ENCODE data around the gene NCKAP5. TPM values are rescaled to one million over a fixed set of nuclear protein-coding genes. Genes with fewer than 3 reads are reported as not detected.

The NCKAP5 gene
- total and polyA plus RNA-seq, 7 experiments from 2014 or later: 0.12 TPM; not detected in 6

GRCh38 chr2:133232556-133232955 lies 335.7 kb downstream of the NCKAP5 start:
- H3K9me3 ChIP-seq (ENCODE audit: control insufficient read depth in 2 of 3, low read length in 3 of 3): no peaks in the 10 kb centered on the region
- no peak overlapping the region for H3K4me3 ChIP-seq (ENCODE audit: low read length)
- no peaks in the 10 kb centered on the region for H3K36me3 Mint-ChIP-seq
- H3K27me3 Mint-ChIP-seq: no peaks in the 10 kb centered on the region
- intact Hi-C loops (cut with micrococcal nuclease): no loop called here
- ATAC-seq: no peak
- no peak overlapping the region for H3K27ac ChIP-seq (ENCODE audit: low read depth, low read length)
- no peak overlapping the region for H3K27ac Mint-ChIP-seq
- no peak for DNase-seq
- H3K4me1 Mint-ChIP-seq: no peaks in the 10 kb centered on the region
- POLR2A ChIA-PET: no interaction called here
- CTCF ChIA-PET: no interaction called here
- H3K9me3 Mint-ChIP-seq: peaks cover 0 to 8% (median 1%) of the 10 kb centered on the region in 11 donors
- H3K27me3 ChIP-seq (ENCODE audit: control insufficient read depth in 2 of 2, insufficient read depth in 2 of 2, low read length in 2 of 2): no peaks in the 10 kb centered on the region
- H3K36me3 ChIP-seq (ENCODE audit: control insufficient read depth in 2 of 3, insufficient read depth in 3 of 3, low read length in 3 of 3): no peaks in the 10 kb centered on the region
- no peaks in the 10 kb centered on the region for H3K4me1 ChIP-seq (ENCODE audit: control insufficient read depth in 2 of 2, insufficient read depth in 2 of 2, low read length in 2 of 2)
- no peak overlapping the region for H3K4me3 Mint-ChIP-seq

DNA sequence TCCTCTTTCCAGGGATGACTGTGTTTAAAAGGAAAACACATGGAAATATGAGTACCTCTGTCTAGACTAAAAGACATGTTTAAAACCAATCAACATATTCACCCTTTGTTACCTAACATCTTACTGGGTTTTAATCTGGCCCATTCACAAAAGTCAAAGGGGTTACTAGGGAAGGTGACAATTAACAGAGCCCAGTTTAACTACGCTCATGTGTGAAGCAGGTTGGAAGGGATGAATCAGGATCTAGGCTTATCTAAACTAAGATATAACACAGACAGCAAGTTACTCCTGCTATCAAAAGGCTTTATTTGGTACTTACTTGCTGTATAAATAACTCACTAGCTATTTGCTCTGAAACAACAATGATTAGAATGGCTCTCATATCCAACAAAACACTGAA lies 337.0 kb downstream of the NCKAP5 start:
- ATAC-seq: no peak
- no peaks in the 10 kb centered on the region for H3K27me3 Mint-ChIP-seq

GRCh38 chr2:133229974-133230373 lies 338.3 kb downstream of the NCKAP5 start:
- POLR2A ChIA-PET: no interaction called here
- no peaks in the 10 kb centered on the region for H3K4me1 ChIP-seq (ENCODE audit: control insufficient read depth in 2 of 2, insufficient read depth in 2 of 2, low read length in 2 of 2)
- H3K27ac Mint-ChIP-seq: no peak overlapping the region
- no peaks in the 10 kb centered on the region for H3K36me3 ChIP-seq (ENCODE audit: control insufficient read depth in 2 of 3, insufficient read depth in 3 of 3, low read length in 3 of 3)
- H3K4me1 Mint-ChIP-seq: no peaks in the 10 kb centered on the region
- CTCF ChIA-PET: no interaction called here
- H3K4me3 ChIP-seq (ENCODE audit: low read length): no peak overlapping the region
- DNase-seq (no peak), ATAC-seq (no peak)
- no peaks in the 10 kb centered on the region for H3K27me3 ChIP-seq (ENCODE audit: control insufficient read depth in 2 of 2, insufficient read depth in 2 of 2, low read length in 2 of 2)
- H3K36me3 Mint-ChIP-seq: no peaks in the 10 kb centered on the region
- no peaks in the 10 kb centered on the region for H3K27me3 Mint-ChIP-seq
- H3K9me3 Mint-ChIP-seq: peaks cover 0 to 12% (median 1%) of the 10 kb centered on the region in 11 donors
- H3K27ac ChIP-seq (ENCODE audit: low read depth, low read length): no peak overlapping the region
- no peak overlapping the region for H3K4me3 Mint-ChIP-seq
- intact Hi-C loops (cut with micrococcal nuclease): no loop called here
- H3K9me3 ChIP-seq (ENCODE audit: control insufficient read depth in 2 of 3, low read length in 3 of 3): no peaks in the 10 kb centered on the region

More for the DNA sequence above, 337.0 kb downstream of the NCKAP5 start:
- H3K27me3 ChIP-seq (ENCODE audit: control insufficient read depth in 2 of 2, insufficient read depth in 2 of 2, low read length in 2 of 2): no peaks in the 10 kb centered on the region
- DNase-seq: no peak
- Mint-ChIP-seq H3K4me1 (no peaks in the 10 kb centered on the region), H3K9me3 (peaks cover 0 to 8% (median 1%) of the 10 kb centered on the region in 11 donors), H3K36me3 (no peaks in the 10 kb centered on the region), H3K27ac (no peak overlapping the region), H3K4me3 (no peak overlapping the region)
- POLR2A ChIA-PET: no interaction called here
- H3K36me3 ChIP-seq (ENCODE audit: control insufficient read depth in 2 of 3, insufficient read depth in 3 of 3, low read length in 3 of 3): no peaks in the 10 kb centered on the region
- H3K4me3 ChIP-seq (ENCODE audit: low read length): no peak overlapping the region
- H3K4me1 ChIP-seq (ENCODE audit: control insufficient read depth in 2 of 2, insufficient read depth in 2 of 2, low read length in 2 of 2): no peaks in the 10 kb centered on the region
- CTCF ChIA-PET: no interaction called here
- intact Hi-C loops (cut with micrococcal nuclease): no loop called here
- H3K9me3 ChIP-seq (ENCODE audit: control insufficient read depth in 2 of 3, low read length in 3 of 3): no peaks in the 10 kb centered on the region
- no peak overlapping the region for H3K27ac ChIP-seq (ENCODE audit: low read depth, low read length)

- Histone ChIP-seq H3K27me3 (ENCODE audit: control insufficient read depth in 2 of 2, insufficient read depth in 2 of 2, low read length in 2 of 2) (no peaks in the 10 kb centered on the region), H3K4me1 (ENCODE audit: control insufficient read depth in 2 of 2, insufficient read depth in 2 of 2, low read length in 2 of 2) (no peaks in the 10 kb centered on the region), H3K27ac (ENCODE audit: low read depth, low read length) (no peak overlapping the region), H3K9me3 (ENCODE audit: control insufficient read depth in 2 of 3, low read length in 3 of 3) (no peaks in the 10 kb centered on the region), H3K36me3 (ENCODE audit: control insufficient read depth in 2 of 3, insufficient read depth in 3 of 3, low read length in 3 of 3) (no peaks in the 10 kb centered on the region), H3K4me3 (ENCODE audit: low read length) (no peak overlapping the region)
- H3K36me3 Mint-ChIP-seq: no peaks in the 10 kb centered on the region
- no peak for DNase-seq
- no peak overlapping the region for H3K27ac Mint-ChIP-seq
- no peak overlapping the region for H3K4me3 Mint-ChIP-seq
- H3K27me3 Mint-ChIP-seq: no peaks in the 10 kb centered on the region
- H3K9me3 Mint-ChIP-seq: peaks cover 0 to 8% (median under 1%) of the 10 kb centered on the region in 11 donors
- no peak for ATAC-seq
- H3K4me1 Mint-ChIP-seq: no peaks in the 10 kb centered on the region
- intact Hi-C loops (cut with micrococcal nuclease): no loop called here
- ChIA-PET CTCF (no interaction called here), POLR2A (no interaction called here)
These were observed 345.0 kb downstream of the NCKAP5 start for GRCh38 chr2:133223226-133223625.

DNA sequence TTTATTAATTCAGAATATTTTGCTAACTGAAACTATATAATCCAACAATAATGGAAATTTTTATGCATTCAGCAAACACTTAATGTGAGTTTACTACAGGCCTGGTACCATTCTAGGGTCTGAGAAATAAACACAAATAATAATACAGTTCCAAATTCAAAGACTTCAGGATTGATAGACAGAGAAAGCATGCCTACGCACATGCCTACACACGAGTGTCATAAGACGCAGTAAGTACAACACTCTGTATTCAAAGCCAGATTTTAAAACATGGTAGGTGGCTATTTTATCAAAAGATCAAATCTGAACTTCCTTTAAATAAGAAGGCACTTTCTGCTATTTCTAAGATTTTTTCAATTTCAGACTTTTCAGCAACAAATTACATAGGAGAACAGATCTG lies 346.9 kb downstream of the NCKAP5 start:
- Mint-ChIP-seq H3K9me3 (peaks cover 0 to 8% (median 0%) of the 10 kb centered on the region in 11 donors), H3K4me1 (no peaks in the 10 kb centered on the region), H3K4me3 (no peak overlapping the region), H3K36me3 (no peaks in the 10 kb centered on the region), H3K27me3 (no peaks in the 10 kb centered on the region), H3K27ac (no peak overlapping the region)
- H3K27ac ChIP-seq (ENCODE audit: low read depth, low read length): no peak overlapping the region
- DNase-seq (no peak), ATAC-seq (no peak)
- no peak overlapping the region for H3K4me3 ChIP-seq (ENCODE audit: low read length)
- ChIA-PET POLR2A (no interaction called here), CTCF (no interaction called here)
- no peaks in the 10 kb centered on the region for H3K9me3 ChIP-seq (ENCODE audit: control insufficient read depth in 2 of 3, low read length in 3 of 3)
- no peaks in the 10 kb centered on the region for H3K4me1 ChIP-seq (ENCODE audit: control insufficient read depth in 2 of 2, insufficient read depth in 2 of 2, low read length in 2 of 2)
- no peaks in the 10 kb centered on the region for H3K36me3 ChIP-seq (ENCODE audit: control insufficient read depth in 2 of 3, insufficient read depth in 3 of 3, low read length in 3 of 3)
- no peaks in the 10 kb centered on the region for H3K27me3 ChIP-seq (ENCODE audit: control insufficient read depth in 2 of 2, insufficient read depth in 2 of 2, low read length in 2 of 2)
- intact Hi-C loops (cut with micrococcal nuclease): no loop called here

DNA sequence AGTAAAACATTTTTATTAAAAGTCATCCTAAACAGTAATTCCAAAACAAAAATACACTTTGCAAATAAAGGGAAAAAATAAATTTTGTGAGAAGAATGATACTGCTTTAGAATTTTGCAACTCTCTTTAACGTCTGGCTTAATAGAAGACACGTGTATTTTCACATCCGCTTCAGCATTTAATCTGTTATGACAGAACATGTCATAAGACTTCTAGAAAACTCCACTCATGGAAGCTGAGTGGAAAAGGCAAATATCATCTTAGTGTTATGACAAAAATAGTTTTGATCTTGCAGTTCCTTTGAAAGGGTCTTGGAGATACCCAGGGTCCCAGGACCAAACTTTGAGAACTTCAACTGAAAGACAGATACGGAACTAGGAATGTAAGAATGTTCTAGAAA lies 350.1 kb downstream of the NCKAP5 start:
- H3K36me3 Mint-ChIP-seq: no peaks in the 10 kb centered on the region

GRCh38 chr2:133215477-133215876 lies 352.8 kb downstream of the NCKAP5 start:
- Histone ChIP-seq H3K4me3 (ENCODE audit: low read length) (no peak overlapping the region), H3K27ac (ENCODE audit: low read depth, low read length) (no peak overlapping the region), H3K36me3 (ENCODE audit: control insufficient read depth in 2 of 3, insufficient read depth in 3 of 3, low read length in 3 of 3) (no peaks in the 10 kb centered on the region), H3K27me3 (ENCODE audit: control insufficient read depth in 2 of 2, insufficient read depth in 2 of 2, low read length in 2 of 2) (no peaks in the 10 kb centered on the region), H3K9me3 (ENCODE audit: control insufficient read depth in 2 of 3, low read length in 3 of 3) (no peaks in the 10 kb centered on the region), H3K4me1 (ENCODE audit: control insufficient read depth in 2 of 2, insufficient read depth in 2 of 2, low read length in 2 of 2) (no peaks in the 10 kb centered on the region)
- ChIA-PET CTCF (no interaction called here), POLR2A (no interaction called here)
- peaks cover 0 to 3% (median 0%) of the 10 kb centered on the region in 5 donors for H3K27me3 Mint-ChIP-seq
- peaks cover 0 to 21% (median 8%) of the 10 kb centered on the region in 11 donors for H3K9me3 Mint-ChIP-seq
- no peaks in the 10 kb centered on the region for H3K4me1 Mint-ChIP-seq
- DNase-seq (no peak), ATAC-seq (no peak)
- no peak overlapping the region for H3K27ac Mint-ChIP-seq
- intact Hi-C loops (cut with micrococcal nuclease): no loop called here
- H3K4me3 Mint-ChIP-seq: no peak overlapping the region
- H3K36me3 Mint-ChIP-seq: no peaks in the 10 kb centered on the region

More for the DNA sequence above, 350.1 kb downstream of the NCKAP5 start:
- no peaks in the 10 kb centered on the region for H3K9me3 ChIP-seq (ENCODE audit: control insufficient read depth in 2 of 3, low read length in 3 of 3)
- ChIA-PET POLR2A (no interaction called here), CTCF (no interaction called here)
- Mint-ChIP-seq H3K9me3 (peaks cover 0 to 16% (median 4%) of the 10 kb centered on the region in 11 donors), H3K4me3 (no peak overlapping the region), H3K4me1 (no peaks in the 10 kb centered on the region), H3K27me3 (peaks cover 0 to 3% (median 0%) of the 10 kb centered on the region in 5 donors), H3K27ac (no peak overlapping the region)
- H3K36me3 ChIP-seq (ENCODE audit: control insufficient read depth in 2 of 3, insufficient read depth in 3 of 3, low read length in 3 of 3): no peaks in the 10 kb centered on the region
- no peaks in the 10 kb centered on the region for H3K4me1 ChIP-seq (ENCODE audit: control insufficient read depth in 2 of 2, insufficient read depth in 2 of 2, low read length in 2 of 2)
- DNase-seq: no peak
- H3K27me3 ChIP-seq (ENCODE audit: control insufficient read depth in 2 of 2, insufficient read depth in 2 of 2, low read length in 2 of 2): no peaks in the 10 kb centered on the region
- no peak overlapping the region for H3K4me3 ChIP-seq (ENCODE audit: low read length)
- H3K27ac ChIP-seq (ENCODE audit: low read depth, low read length): no peak overlapping the region
- ATAC-seq: no peak
- intact Hi-C loops (cut with micrococcal nuclease): no loop called here

Measured in naive thymus-derived CD4-positive, alpha-beta T cell (primary cell).